Stimulated activated CD4-positive, alpha-beta T cell treated with anti-CD3 and anti-CD28 coated beads, Interleukin-1b, Interleukin-23, amount 100 ng/mL, for 4 hours (primary cell): Measurements from ENCODE around the gene ZC3H10.
"Not testable (repeated sequence)": the region's sequence is repeated elsewhere in the genome, so short reads cannot be mapped to it uniquely, and the experiment has no call there.

Experiments used
- DNase-seq, 2 donors: peaks; one replicate each; pipeline ENCODE4 v3.0.0-alpha.2; 2020; ENCODE audit warnings: low read depth in 2 of 2

ZC3H10 gene

DNA sequence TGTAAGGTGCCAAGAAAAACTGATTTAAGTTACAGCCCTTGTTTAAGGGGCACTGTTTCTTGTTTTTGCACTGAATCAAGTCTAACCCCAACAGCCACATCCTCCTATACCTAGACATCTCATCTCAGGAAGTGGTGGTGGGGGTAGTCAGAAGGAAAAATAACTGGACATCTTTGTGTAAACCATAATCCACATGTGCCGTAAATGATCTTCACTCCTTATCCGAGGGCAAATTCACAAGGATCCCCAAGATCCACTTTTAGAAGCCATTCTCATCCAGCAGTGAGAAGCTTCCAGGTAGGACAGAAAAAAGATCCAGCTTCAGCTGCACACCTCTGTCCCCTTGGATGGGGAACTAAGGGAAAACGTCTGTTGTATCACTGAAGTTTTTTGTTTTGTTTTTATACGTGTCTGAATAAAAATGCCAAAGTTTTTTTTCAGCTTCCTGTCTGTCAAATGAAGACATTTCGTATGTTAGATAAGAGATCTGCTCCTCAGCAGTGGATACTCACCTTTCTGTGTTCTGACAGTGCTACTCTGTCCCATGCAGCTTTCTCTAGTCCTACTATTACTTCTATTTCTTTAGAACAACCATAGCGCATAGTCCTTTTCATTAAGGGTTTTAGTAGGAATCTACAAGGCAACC is 14.9 kb upstream of the ZC3H10 start:
- DNase-seq: no peak

DNA sequence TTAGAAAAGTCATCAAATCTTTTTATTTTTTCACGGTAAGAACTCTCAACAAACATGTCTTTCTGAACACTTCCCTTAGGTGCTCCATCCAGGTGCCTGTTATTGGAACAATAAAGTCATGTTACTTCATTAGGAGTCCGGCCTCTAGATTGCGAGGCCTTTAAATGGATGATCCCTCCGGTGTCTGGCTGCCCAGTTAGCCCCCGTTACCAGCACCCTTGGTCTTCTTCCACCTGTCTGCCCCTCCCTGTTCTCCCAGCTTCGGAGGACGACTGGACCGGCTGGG is 14.3 kb upstream of the ZC3H10 start:
- DNase-seq: no peak

DNA sequence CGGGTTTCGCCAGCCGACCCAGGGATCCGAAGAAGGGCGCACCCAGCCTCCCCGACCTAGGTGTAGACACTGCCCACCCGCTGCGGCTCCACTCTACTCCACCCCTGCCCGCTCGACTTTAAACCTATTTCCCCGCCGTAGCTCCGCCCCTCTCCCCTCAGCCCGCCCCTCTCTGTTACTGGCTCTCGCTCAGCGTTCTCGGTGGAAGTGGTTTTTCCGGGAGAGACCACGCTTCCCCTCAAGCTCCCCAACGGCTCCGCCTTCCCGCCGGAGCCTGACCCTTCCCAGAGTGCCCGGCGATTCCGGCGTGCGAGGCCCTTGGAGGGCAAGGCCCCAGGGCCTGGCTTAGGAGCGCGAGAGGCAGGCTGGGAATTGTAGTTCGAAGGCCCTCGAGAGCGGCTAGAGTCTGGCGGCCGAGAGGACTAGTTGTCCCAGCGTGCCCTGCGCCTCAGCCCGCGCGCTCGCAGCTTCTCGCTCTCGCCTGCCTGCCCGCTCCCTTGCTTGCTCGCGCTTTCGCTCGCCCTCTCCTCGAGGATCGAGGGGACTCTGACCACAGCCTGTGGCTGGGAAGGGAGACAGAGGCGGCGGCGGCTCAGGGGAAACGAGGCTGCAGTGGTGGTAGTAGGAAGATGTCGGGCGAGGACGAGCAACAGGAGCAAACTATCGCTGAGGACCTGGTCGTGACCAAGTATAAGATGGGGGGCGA is 13.8 kb upstream of the ZC3H10 start, which contains the start of gene PA2G4:
TSS of gene PA2G4 (plus strand) at position 451 of the 706 bp plus-strand sequence. CDS start at position 630, 179 bp downstream.
- DNase-seq: peak; percentile 93 to 96

DNA sequence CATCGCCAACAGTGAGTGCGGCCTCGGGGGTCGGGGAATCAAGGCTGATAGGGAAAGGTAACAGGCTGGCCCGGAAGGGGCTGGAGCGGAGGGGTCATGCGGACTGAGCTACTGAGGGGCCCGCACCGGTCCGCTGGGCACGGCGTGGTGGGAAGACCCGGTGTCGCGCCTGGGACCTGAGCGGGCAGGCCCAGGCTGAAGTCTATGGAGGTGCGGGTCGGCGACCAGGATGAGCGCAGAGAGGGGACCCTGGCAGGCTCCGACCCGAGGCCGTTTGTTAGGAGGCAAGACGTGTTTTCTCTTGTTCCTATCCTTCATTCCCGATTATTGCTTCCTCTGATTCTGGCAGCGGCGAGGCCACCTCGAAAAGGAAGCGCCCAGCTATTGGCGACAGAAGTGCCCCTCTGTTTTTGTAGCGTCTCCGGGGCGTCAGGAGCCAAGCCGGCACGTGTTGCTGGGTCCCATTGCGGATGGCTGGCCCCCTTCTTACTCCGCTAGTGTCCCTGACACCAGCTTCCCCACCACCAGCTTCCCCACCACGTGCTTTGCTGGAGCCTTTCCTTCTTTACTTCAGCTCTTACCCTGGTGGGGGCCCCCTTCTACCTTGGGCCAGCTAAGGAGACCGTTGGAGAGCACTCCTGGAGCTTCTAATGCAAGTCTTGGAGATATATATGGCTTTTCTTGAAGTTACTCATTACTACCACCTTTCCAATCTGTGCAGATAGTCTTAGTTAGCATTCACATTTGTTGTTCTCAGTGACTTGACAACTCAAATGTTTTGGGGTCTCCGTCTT is 13.1 kb upstream of the ZC3H10 start:
- no peak for DNase-seq

DNA sequence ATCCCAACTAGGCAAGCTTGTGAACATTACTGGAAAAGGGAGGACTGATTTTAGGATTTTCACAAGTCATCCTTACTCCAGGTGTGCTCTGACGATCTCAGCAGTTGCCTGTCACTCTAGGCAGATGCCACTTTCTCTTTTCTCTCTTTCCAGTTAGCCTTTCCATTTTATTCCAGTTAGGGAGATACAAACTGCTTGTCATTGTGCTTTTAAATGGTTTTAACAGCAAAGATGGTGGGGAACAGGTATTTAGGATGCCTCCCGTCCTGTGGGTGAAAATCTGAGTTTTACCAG is 12.5 kb upstream of the ZC3H10 start:
- no peak for DNase-seq

DNA sequence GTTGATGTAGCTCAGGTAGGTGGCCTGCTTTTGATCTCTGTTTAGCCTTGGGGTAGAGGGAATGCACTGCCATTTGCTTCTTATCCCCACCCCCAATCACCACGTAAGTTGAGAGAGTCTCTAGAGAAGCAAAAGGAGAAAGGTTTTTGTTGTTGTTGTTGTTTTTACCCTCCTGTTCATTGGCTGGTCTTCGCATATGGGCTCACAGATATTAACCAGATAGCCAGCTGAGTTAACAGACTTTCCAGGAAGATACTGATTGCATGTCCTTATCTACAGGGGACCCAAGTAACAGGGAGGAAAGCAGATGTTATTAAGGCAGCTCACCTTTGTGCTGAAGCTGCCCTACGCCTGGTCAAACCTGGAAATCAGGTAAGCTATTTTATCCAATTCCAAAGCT is 10.8 kb upstream of the ZC3H10 start:
- DNase-seq: no peak

DNA sequence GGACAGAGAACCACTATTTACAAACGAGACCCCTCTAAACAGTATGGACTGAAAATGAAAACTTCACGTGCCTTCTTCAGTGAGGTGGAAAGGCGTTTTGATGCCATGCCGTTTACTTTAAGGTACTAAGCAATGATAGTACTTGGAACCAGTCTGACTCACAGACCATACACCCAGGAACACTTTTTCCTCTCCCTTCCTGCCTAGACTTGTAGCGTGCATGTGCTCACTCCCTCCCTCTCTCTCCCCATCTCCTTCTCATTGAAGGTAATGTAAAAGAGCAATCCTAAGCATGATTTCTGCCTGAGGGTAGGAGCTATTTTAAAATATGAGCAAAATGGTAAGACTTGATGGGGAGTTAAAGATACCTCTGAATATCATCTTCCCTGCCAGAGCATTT is 7.5 kb upstream of the ZC3H10 start:
- no peak for DNase-seq

DNA sequence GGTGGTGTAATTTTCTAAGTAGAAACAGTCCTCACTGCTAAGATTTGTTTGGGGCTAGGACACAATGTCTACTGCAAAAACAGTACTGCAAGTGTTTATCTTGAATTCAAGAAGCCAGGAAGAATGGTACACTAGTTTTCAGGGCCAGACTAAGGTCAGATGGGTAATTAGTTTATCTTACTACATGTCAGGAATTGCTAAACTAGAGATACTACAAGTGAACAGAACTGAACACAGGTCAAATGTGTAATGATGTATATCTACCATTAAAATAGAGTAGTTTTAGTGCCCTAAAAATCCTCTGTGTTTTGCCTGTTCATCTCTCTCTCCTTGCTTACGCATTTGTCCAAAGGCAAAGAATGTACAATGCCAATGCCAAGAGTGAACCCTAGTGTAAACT is 4.0 kb upstream of the ZC3H10 start:
- no peak for DNase-seq

DNA sequence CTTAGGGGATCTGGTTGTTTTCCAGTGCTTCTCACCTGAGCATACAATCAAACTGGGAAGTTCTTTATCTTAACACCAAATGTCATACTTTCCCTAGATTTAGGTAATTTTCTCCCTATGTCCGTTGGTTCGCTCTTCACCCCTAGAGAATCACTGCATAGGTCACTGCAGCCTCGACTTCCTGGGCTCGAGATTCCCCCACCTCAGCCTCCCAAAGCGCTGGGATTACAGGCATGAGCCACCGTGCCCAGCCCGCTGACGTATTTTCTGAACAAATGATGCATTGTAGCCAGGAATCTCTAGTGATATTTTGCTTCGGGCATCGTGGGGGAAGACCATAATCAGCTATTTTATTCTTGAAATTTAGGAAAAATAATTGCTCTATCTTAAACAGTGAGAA is 2.7 kb upstream of the ZC3H10 start:
- DNase-seq: no peak

DNA sequence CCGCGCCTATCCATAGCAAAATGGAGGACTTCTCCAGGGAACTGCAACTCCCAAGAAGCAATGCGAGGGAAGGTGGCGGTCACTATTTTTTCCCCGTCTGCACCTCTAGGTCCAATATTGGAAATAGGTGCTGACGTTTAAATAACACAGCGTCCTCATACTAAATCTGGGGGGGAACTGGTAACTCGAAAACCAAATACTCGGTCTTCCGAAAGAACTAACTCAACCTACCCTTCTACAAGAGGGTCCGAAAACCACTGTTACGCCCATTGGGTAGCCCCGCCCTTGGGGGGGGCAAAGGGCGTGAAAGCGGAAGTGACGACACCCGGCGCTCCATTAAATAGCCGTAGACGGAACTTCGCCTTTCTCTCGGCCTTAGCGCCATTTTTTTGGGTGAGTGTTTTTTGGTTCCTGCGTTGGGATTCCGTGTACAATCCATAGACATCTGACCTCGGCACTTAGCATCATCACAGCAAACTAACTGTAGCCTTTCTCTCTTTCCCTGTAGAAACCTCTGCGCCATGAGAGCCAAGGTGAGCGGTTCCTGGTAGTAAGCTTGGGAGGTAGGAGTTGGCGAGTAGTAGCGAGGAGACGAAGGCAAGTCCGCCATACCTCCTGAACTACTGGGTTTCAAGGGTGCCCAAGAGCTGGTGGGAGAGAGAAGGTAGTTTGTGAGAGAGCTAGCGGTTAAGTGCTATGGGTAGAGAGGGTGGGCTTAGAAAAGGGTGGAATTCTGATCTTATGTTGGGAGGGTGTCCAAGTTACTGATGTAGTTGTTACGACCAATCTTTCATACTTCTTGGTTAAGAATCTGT is 1.6 kb upstream of the ZC3H10 start, which contains the start of gene RPL41:
TSS of gene RPL41 (plus strand) at position 367 of the 815 bp plus-strand sequence.
- peak; percentile 89 to 93 for DNase-seq

DNA sequence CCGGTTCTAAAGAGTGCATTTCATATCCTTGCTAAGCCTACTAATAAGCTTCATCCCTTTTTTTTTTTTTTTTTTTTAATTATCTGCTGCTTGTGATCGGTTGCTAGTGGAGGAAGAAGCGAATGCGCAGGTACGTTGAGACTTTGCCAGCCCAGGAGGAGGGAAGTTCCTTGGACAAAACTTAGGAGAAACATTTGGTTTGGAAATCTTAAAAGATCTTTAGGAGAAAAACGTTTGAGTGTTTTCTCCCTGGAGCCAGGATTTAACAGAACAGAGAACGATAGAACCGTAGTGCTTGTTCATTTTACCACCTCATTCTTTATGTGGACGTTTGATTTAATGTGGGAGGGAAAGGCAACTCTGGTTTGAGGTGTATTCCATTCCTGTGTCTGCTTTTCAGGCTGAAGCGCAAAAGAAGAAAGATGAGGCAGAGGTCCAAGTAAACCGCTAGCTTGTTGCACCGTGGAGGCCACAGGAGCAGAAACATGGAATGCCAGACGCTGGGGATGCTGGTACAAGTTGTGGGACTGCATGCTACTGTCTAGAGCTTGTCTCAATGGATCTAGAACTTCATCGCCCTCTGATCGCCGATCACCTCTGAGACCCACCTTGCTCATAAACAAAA is 872 bp upstream of the ZC3H10 start:
- not testable (repeated sequence) for DNase-seq

DNA sequence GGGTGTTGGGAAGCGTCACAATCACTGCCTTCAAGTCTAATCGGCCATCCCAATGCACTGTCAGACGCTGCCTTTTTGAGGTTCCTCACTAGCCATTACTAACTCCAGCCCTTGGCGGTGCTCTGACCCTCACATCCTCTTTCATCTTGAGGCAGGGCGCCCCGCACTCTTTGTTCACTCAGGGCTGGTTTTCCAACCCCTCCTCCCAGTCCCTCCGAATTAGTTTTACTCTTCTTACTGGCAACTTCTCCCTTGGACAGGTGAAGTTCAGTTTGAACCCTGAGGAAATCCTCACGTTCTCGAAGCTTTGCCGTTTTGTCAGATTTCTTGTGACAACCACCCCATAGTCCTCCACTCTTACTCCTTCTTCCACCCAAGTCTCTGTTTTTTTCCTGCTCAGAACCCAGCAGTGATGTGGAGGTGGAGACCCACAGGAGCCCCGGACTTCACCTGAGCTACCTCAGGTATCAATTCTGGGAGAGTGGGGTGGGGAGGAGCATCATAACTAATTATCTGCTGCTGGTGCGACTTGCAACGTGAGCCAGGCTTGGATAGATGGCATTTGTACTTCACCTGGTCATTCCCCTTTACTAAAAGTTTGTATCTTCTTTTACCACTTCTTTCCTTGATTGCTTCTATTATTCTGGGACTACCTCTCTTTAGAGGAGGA is 757 bp downstream of the ZC3H10 start:
- DNase-seq: no peak

DNA sequence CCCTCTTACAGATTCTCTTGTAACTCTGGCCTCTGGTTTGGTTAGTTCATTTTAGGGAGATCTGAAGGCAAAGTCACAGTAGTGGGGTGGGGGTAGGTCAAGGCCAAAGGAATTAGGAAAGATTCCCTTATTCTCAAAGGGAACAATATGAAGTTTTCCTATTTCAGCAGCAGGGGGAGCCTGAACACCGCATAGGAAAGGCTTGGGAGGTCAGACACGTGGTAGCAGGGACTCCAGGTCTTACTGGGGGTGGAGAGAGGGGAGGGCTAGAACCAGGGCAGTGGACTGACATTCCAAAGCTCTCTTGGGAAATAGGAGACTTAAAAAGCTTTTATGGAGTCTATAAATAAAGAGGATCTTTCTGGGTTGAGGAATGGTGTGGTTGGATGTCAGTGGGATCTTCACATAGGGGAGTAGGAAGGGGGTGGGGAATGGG is 1.3 kb downstream of the ZC3H10 start:
- DNase-seq: peak in 1 of 2 donors; percentile 52

DNA sequence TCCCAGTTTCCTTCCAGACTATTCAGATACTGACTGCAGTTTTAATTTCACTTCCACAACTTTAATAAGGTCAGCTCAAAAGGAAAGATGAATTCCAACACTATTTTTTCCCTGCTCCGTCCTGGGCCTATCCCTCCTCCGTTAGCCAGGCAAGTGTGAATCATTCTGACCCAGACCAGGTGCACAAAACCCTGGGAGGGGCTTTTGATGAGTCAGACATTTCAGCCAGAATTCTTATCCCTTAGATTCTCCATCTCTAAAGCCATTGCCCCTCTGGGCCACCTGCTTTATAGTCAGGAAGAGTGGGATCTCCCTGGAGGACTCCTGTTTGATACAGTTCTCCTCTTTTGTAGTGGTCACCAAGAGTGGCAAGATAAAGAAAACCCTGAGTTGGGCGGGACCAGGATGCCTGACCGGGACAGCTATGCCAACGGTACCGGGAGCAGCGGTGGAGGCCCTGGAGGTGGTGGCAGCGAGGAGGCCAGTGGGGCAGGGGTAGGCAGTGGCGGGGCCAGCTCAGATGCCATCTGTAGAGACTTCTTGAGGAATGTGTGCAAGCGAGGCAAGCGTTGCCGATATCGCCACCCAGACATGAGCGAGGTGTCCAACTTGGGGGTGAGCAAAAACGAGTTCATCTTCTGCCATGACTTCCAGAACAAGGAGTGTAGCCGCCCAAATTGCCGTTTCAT is 2.2 kb downstream of the ZC3H10 start:
- no peak for DNase-seq

DNA sequence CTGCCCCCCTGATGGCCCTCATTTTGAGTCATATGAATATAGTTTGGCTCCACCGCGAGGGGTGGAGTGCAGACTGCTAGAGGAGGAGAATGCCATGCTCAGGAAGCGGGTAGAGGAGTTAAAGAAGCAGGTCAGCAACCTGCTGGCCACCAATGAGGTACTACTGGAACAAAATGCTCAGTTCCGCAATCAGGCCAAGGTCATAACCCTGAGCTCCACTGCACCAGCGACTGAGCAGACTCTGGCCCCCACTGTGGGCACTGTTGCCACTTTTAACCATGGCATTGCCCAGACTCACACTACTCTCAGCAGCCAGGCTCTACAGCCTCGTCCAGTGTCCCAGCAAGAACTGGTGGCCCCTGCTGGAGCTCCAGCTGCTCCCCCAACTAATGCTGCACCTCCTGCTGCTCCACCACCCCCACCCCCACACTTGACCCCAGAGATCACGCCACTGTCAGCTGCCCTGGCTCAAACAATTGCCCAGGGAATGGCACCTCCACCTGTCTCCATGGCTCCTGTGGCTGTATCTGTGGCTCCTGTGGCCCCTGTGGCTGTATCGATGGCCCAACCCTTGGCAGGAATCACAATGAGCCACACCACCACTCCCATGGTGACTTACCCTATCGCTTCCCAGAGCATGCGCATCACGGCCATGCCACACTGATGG is 3.3 kb downstream of the ZC3H10 start:
- no peak for DNase-seq

DNA sequence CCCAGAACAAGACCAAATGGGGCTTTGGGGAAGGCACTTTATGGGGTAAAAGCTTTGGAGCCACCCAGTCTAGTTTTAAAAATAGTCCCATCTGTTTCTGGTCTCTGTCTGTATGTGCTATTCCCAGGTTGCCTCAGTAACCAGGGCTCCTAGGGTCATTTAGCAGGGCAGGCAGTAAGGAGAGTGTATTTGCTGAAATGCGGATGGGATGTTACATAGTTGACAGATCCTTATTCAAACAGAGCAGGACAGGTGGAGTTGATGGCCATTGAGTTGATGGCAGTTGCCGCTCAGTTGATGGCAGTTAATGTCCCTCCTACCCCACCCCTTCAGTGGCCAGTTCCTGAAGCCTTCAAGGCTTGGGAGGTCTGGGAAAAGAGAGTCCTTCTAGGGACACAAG is 4.6 kb downstream of the ZC3H10 start:
- no peak for DNase-seq

DNA sequence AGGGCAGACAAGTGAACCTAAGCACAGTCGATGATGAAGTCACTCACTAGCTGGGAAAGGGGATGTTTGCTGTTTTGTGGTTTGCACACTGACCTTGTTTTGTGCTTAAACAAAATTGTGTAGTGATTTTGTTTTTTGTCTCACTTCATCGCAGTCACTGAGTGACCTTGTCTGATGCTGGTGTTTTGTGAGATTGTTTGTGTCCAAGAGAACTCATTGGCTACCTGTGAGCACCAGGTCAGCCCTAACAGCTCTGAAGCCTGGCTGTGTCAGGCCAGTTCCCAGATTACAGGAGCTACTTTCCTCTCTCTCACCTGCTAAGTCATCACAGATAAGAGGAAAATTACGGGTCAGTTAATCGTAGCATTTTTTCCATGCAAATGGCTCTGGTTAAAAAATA is 6.1 kb downstream of the ZC3H10 start:
- DNase-seq: no peak

DNA sequence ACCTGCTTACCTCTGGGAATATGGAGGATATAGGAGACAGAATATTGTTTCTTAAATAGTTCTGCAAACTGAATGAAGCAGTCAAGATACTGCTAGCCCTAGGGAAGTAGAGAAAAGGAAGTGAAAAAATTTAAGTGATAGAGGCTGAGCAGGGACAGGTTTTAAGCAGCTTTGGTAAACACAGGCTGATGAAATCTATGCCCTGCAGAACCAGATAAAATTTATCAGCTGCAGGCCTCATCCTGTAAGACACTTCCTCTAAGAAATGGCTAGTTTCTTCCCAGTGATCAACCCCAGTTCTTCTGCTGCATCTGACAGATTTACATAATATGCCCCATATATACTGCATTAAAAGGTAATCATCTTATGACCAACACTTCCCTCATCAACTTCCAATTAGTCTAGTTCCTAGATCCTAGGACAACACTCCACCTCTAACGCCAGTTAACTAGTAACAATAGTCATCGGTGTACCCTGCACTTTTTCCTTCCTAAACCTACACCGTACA is 8.7 kb downstream of the ZC3H10 start:
- DNase-seq: no peak

DNA sequence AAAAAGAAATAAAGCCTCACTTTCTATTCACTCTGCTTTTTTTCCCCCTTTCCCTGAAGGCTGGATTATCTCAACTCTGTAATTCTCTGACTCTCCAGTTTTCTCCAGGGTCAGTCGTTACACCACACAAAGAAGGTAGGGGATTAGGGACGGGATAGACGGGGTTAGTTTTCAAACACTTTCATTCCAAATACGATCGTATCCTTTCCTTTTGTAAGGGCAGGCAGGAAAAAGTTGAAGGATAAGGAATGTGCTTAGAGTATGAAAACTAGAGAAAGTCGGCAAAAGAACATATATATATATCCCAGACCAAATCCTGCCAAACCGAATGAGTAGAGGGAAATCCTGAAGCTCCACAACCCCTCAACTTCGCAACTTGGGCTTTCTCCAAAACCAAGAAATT is 9.4 kb downstream of the ZC3H10 start:
- no peak for DNase-seq
